Mesendoderm (in vitro differentiated cells): Measurements from ENCODE around the gene SCN1A.

Experiments
- DNase-seq: peaks from one replicate; pipeline ENCODE4 v3.0.0; 2013
- H2AK5ac ChIP-seq: 2 replicates; pipeline ENCODE4 v1.6.1; 2013; ENCODE audit warnings: low read length, inconsistent platforms
- H2BK120ac ChIP-seq: 2 replicates; pipeline ENCODE4 v1.6.1; 2013; ENCODE audit warnings: low read depth, mild to moderate bottlenecking, low read length, moderate library complexity, mixed read lengths
- H2BK15ac ChIP-seq: replicated peaks from 2 replicates; pipeline ENCODE4 v1.6.1; 2013; ENCODE audit warnings: low read depth, mild to moderate bottlenecking, moderate library complexity
- H2BK5ac ChIP-seq: 2 replicates; pipeline ENCODE4 v1.6.1; 2013; ENCODE audit warnings: low read length, inconsistent platforms
- H3K18ac ChIP-seq: 2 replicates; pipeline ENCODE4 v1.6.1; 2013; ENCODE audit warnings: mild to moderate bottlenecking, low read length, mixed read lengths
- H3K23ac ChIP-seq: one replicate; pipeline ENCODE4 v1.6.1; 2013; ENCODE audit warnings: low read length
- H3K27ac ChIP-seq: 2 replicates; pipeline ENCODE4 v1.5.1; 2013; ENCODE audit warnings: low read depth, mild to moderate bottlenecking, inconsistent platforms, low read length, moderate library complexity
- H3K27me3 ChIP-seq: 2 replicates; pipeline ENCODE4 v1.6.1; 2013; ENCODE audit warnings: low read length, control low read depth, mild to moderate bottlenecking, inconsistent platforms; ENCODE audit not compliant: insufficient read depth, poor library complexity
- H3K36me3 ChIP-seq: 2 replicates; pipeline ENCODE4 v1.6.1; 2013; ENCODE audit warnings: low read length, inconsistent platforms; ENCODE audit not compliant: control insufficient read depth, insufficient read depth
- H3K4ac ChIP-seq: one replicate; pipeline ENCODE4 v1.6.1; 2013; ENCODE audit warnings: low read depth, mild to moderate bottlenecking, low read length, moderate library complexity
- H3K4me1 ChIP-seq: 2 replicates; pipeline ENCODE4 v1.6.1; 2013; ENCODE audit warnings: low read depth, low read length, inconsistent platforms; ENCODE audit not compliant: control insufficient read depth
- H3K4me2 ChIP-seq: 2 replicates; pipeline ENCODE4 v1.6.1; 2013; ENCODE audit warnings: low read length
- H3K4me3 ChIP-seq: 2 replicates; pipeline ENCODE4 v1.5.1; 2013; ENCODE audit warnings: mild to moderate bottlenecking, low read length
- H3K56ac ChIP-seq: one replicate; pipeline ENCODE4 v1.6.1; 2013; ENCODE audit warnings: low read length
- H3K79me1 ChIP-seq: 2 replicates; pipeline ENCODE4 v1.6.1; 2013; ENCODE audit warnings: low read length, inconsistent platforms
- H3K79me2 ChIP-seq: 2 replicates; pipeline ENCODE4 v1.6.1; 2013; ENCODE audit warnings: mild to moderate bottlenecking, low read length; ENCODE audit not compliant: control insufficient read depth, insufficient read depth
- H3K9ac ChIP-seq: 2 replicates; pipeline ENCODE4 v1.6.1; 2013; ENCODE audit warnings: low read length, inconsistent platforms
- H4K5ac ChIP-seq: one replicate; pipeline ENCODE4 v1.6.1; 2013; ENCODE audit warnings: low read length
- H4K8ac ChIP-seq: one replicate; pipeline ENCODE4 v1.6.1; 2013; ENCODE audit warnings: low read depth, mild to moderate bottlenecking, control low read depth, low read length, moderate library complexity
- WGBS: extraction: QIAGEN DNeasy Blood & Tissue Kit; methylation state at CpG from one replicate; pipeline ENCODE4 v1.1.7; 2013; ENCODE audit warnings: low lambda C conversion rate, missing lambda C conversion rate; ENCODE audit not compliant: insufficient coverage; ENCODE audit errors: extremely low coverage; 5-methylcytosine and 5-hydroxymethylcytosine counted together

Gene SCN1A

DNA sequence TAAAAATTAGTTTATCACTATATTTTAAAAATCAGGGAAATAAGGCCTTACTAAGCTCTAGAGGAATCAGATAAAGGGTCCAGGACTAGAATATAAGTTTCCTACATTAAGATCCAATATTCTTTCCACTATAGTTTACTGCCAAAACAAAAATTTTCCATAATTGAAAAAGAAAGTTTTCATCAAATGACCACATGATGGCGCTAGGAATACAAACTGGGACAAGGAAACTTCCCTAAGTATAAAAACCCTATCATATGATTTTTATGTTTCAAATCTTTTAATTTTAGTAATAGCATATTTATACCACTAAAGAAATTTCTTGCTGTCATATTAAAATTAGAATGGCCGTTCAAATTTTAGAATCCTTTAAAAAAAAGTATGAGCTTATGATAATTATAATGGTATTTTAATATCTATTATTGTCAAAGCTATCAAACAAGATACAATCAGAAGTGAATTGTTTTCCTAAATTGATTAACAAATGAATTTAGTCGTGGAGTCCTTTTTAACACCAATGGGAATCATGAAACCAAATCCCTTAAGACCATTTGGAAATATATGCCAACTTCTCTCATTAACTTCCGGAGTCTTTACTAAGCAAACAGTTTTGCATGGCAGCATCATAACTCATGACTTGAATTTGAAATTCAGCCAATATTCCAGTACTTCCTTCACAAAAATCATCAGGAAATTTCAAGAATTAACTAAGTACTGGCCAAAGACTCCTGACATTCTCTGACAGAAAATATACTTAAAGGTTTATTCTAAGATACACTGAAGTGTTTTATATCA lies 70.3 kb downstream of the SCN1A start:
- WGBS = no CpG with 5 or more reads among the region's 4 CpGs

DNA sequence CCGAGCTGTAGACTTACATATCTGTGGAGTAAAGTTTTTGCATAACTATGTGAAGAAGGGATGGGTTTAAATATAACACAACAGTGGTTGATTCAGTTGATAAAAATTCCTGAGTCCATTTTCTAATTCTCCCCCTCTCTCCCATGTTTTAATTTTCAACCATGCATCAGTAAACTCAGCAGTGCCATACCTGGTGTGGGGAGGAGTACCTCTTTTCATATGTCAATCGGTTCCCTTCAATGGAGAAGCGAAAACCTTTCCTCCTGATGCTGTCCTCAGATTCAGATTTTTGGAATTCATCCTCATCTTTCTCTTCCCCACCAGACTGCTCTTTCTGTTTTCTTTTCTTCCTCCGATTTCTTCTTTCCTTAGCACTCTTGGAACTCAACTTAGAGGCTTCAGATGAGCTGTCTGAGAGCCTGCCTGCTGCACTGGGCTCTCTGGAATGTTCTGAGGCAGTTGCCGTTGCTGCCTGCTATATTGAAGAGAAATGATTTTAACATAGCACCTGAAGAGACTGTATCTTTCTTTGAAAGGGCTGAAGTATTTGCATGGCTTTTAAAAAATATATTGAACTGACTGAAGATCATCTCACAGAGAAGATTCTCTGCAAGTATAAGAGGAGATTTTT lies 82.9 kb downstream of the SCN1A start:
- Histone ChIP-seq H4K5ac (no peak overlapping the region), H3K79me2 (no peaks in the 10 kb centered on the region), H3K23ac (no peak overlapping the region), H3K79me1 (no peaks in the 10 kb centered on the region), H3K9ac (no peak overlapping the region), H3K4me1 (no peaks in the 10 kb centered on the region), H3K27me3 (no peaks in the 10 kb centered on the region), H3K4me3 (no peak overlapping the region), H2BK120ac (no peak overlapping the region), H2BK15ac (no peak overlapping the region), H3K4me2 (no peak overlapping the region), H4K8ac (no peak overlapping the region), H3K36me3 (no peaks in the 10 kb centered on the region), H3K4ac (no peak overlapping the region), H3K18ac (no peak overlapping the region), H2AK5ac (no peak overlapping the region), H3K56ac (no peak overlapping the region), H2BK5ac (no peak overlapping the region), H3K27ac (no peak overlapping the region)
- no CpG with 5 or more reads among the region's 5 CpGs for WGBS
- no peak for DNase-seq

More for the DNA sequence above, 70.3 kb downstream of the SCN1A start:
- Histone ChIP-seq H3K9ac (no peak overlapping the region), H2BK5ac (no peak overlapping the region), H3K23ac (no peak overlapping the region), H3K79me1 (no peaks in the 10 kb centered on the region), H4K5ac (no peak overlapping the region), H2BK15ac (no peak overlapping the region), H3K56ac (no peak overlapping the region), H3K27ac (no peak overlapping the region), H2AK5ac (no peak overlapping the region), H3K18ac (no peak overlapping the region), H3K4me2 (no peak overlapping the region), H3K4ac (no peak overlapping the region), H3K4me1 (no peaks in the 10 kb centered on the region), H3K27me3 (no peaks in the 10 kb centered on the region), H3K36me3 (no peaks in the 10 kb centered on the region), H2BK120ac (no peak overlapping the region), H3K79me2 (no peaks in the 10 kb centered on the region), H4K8ac (no peak overlapping the region), H3K4me3 (no peak overlapping the region)
- DNase-seq = peak; percentile 14

DNA sequence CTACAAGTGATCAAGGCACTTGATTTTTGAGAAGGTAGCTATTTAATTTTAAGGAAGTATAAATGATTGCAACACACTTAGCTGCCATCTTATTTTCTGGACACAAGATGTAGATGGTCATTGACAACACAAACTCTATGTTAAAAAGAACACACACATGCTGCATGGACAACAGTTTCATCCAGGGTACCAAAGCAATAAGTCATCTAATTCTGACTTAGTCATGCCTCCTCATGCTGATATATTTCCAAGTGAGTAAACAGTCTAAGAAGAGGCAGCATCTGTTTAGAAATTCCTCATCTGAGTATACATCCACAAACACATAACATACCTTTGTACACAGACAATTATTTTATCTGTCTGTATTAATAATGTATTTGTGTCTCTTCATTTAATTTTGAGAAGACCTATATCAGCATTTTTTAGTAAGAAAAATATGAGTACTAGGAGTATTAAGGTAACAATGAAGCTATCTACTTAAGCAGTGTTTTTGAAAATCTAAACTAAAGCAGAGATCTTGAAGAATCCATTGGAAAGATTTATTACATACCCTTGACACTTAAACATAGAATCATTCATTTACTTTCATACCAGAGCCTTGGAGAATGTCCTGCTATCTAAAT lies 84.9 kb downstream of the SCN1A start:
- H3K4me2 ChIP-seq = no peak overlapping the region
- no peak overlapping the region for H3K27ac ChIP-seq
- H3K23ac ChIP-seq = no peak overlapping the region
- no peaks in the 10 kb centered on the region for H3K27me3 ChIP-seq
- H3K4me1 ChIP-seq = no peaks in the 10 kb centered on the region
- no peaks in the 10 kb centered on the region for H3K36me3 ChIP-seq
- no peak overlapping the region for H4K5ac ChIP-seq
- H3K79me2 ChIP-seq = no peaks in the 10 kb centered on the region
- H3K4ac ChIP-seq = no peak overlapping the region
- H3K56ac ChIP-seq = no peak overlapping the region
- no peak overlapping the region for H3K4me3 ChIP-seq
- no peak overlapping the region for H2BK120ac ChIP-seq
- H3K18ac ChIP-seq = no peak overlapping the region
- no peaks in the 10 kb centered on the region for H3K79me1 ChIP-seq
- H2AK5ac ChIP-seq = no peak overlapping the region
- no peak for DNase-seq
- H3K9ac ChIP-seq = no peak overlapping the region
- no peak overlapping the region for H2BK5ac ChIP-seq
- H2BK15ac ChIP-seq = no peak overlapping the region
- H4K8ac ChIP-seq = no peak overlapping the region

DNA sequence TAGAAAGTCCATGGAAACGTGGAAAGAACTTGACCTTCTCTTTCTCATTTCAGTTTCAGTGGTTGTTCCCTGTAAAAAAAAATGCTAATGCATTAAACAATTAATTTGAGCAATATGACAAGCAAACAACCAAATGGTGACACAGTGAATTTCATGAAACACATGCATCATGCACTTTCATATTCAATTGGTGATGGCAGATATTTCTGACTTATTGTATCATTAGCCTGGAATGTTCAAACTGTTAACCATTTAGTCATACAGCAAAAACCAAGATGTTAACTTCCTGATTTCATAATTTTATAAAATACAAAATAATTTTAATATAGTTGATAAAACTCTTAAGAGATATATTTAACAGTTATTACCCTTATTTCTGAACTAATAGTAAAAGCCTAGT lies 85.5 kb downstream of the SCN1A start:
- Histone ChIP-seq H3K18ac (no peak overlapping the region), H3K36me3 (no peaks in the 10 kb centered on the region), H2BK120ac (no peak overlapping the region), H4K5ac (no peak overlapping the region), H3K79me1 (no peaks in the 10 kb centered on the region), H3K27me3 (no peaks in the 10 kb centered on the region), H3K27ac (no peak overlapping the region), H2BK5ac (no peak overlapping the region), H3K4me1 (no peaks in the 10 kb centered on the region), H2BK15ac (no peak overlapping the region), H3K56ac (no peak overlapping the region), H3K23ac (no peak overlapping the region), H3K4me3 (no peak overlapping the region), H3K9ac (no peak overlapping the region), H3K4ac (no peak overlapping the region), H3K79me2 (no peaks in the 10 kb centered on the region), H3K4me2 (no peak overlapping the region), H4K8ac (no peak overlapping the region), H2AK5ac (no peak overlapping the region)
- DNase-seq = no peak
- WGBS = no CpG with 5 or more reads among the region's 1 CpG

DNA sequence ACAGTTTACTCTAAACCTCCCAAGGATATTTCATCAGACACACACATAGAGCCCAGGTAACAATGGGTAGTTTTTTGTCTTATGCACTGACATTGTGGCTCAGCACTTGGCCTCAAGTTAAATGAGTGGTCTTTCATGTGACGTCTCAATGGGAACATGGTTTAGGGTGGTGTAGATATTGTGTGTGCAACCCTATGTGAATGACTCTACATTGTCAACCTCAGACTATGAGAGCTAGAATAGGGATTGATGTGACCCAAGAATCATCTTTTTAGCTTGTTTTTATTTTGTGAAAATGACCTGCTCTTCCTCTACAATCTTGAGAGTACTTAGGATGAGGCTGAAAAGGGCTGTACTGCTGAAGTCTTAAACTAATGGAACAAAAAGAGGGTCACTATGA lies 86.2 kb downstream of the SCN1A start:
- Histone ChIP-seq H3K23ac (no peak overlapping the region), H3K56ac (no peak overlapping the region), H4K5ac (no peak overlapping the region), H2BK5ac (no peak overlapping the region), H3K18ac (no peak overlapping the region), H2BK120ac (no peak overlapping the region), H3K4me2 (no peak overlapping the region), H3K4me1 (no peaks in the 10 kb centered on the region), H3K4me3 (no peak overlapping the region), H3K27me3 (no peaks in the 10 kb centered on the region), H3K79me2 (no peaks in the 10 kb centered on the region), H2BK15ac (no peak overlapping the region), H3K9ac (no peak overlapping the region), H3K79me1 (no peaks in the 10 kb centered on the region), H3K36me3 (no peaks in the 10 kb centered on the region), H3K27ac (no peak overlapping the region), H4K8ac (no peak overlapping the region), H2AK5ac (no peak overlapping the region), H3K4ac (no peak overlapping the region)
- no CpG with 5 or more reads among the region's 1 CpG for WGBS
- no peak for DNase-seq
